Ovary (tissue), 3 donors: ENCODE data around the gene TAGLN2.

ENCODE experiments used
- EP300 ChIP-seq: sonication (generic); formaldehyde crosslinking; IDR thresholded peaks from one replicate; pipeline ENCODE4 v1.6.1; 2017; ENCODE audit warnings: antibody characterized with exemption
- POLR2A ChIP-seq: fragments of 450-650 bp; IDR thresholded peaks from one replicate; pipeline ENCODE4 v1.6.1; 2017; ENCODE audit warnings: antibody characterized with exemption, mild to moderate bottlenecking, moderate library complexity
- TF ChIP-seq, protein P1 (sequence below), 3 donors: fragments of 450-650 bp in 2 of 3; fragments of 200-600 bp in 1 of 3; IDR thresholded peaks; one replicate each; pipeline versions ENCODE4 v1.5.1 to v1.8.0; 2016 to 2022; ENCODE audit warnings: antibody characterized with exemption in 3 of 3, mild to moderate bottlenecking in 1 of 3
- donor health status: DM: no; HTN: no; CAD: no.

GRCh38 chr1:159890390-159890789, 34.9 kb downstream of the TAGLN2 start:
- TF ChIP-seq POLR2A (no peak), EP300 (no peak)
- TF ChIP-seq, protein P1, sequence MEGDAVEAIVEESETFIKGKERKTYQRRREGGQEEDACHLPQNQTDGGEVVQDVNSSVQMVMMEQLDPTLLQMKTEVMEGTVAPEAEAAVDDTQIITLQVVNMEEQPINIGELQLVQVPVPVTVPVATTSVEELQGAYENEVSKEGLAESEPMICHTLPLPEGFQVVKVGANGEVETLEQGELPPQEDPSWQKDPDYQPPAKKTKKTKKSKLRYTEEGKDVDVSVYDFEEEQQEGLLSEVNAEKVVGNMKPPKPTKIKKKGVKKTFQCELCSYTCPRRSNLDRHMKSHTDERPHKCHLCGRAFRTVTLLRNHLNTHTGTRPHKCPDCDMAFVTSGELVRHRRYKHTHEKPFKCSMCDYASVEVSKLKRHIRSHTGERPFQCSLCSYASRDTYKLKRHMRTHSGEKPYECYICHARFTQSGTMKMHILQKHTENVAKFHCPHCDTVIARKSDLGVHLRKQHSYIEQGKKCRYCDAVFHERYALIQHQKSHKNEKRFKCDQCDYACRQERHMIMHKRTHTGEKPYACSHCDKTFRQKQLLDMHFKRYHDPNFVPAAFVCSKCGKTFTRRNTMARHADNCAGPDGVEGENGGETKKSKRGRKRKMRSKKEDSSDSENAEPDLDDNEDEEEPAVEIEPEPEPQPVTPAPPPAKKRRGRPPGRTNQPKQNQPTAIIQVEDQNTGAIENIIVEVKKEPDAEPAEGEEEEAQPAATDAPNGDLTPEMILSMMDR (IDR thresholded peaks at IDR 0.05), result no peak
